NCI-H146 (cell line): ENCODE results near the gene DYNLRB2.

Experiments used
- DNase-seq: peaks from one replicate; lab custom pipeline; 2025; lab: John Stamatoyannopoulos, UW

DYNLRB2 gene

DNA sequence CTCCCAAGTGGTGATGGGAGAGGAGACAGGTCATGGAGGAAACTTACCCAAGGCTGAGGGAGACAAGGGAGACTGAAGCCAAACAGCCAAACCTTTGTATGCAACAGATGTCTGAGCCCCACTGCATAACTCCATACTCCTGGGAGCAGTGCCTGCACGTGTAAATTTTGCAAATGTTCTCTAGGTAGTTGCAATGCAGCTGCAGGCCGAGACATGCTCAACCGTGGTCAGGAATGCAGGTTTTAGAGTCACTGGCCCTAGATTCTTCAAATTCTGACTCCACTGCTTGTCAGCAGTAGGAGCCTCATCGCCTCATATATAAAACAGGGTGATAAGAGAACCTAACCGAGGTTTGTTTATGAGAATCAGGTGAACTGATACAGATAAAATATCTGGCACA is 11.5 kb downstream of the DYNLRB2 start:
- no peak for DNase-seq

DNA sequence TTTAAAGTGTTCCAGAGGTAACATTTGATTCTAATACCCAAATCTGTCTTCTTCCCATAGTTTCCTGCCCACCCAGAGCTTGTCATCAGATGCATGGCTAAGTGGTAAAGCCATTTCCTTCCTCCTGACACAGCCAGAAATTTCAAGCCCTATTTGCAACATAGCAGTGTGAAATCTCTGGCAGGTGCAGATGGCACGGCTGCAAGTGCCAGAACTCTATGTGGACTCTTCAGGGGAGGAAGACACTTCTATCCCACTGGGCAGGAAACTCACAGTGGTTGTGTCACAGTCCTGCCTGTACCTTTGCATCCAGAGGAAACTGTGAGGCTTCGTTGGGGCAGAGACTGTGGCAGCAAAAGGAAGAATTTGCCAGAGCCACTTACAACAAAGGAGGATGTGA is 13.2 kb downstream of the DYNLRB2 start:
- no peak for DNase-seq

DNA sequence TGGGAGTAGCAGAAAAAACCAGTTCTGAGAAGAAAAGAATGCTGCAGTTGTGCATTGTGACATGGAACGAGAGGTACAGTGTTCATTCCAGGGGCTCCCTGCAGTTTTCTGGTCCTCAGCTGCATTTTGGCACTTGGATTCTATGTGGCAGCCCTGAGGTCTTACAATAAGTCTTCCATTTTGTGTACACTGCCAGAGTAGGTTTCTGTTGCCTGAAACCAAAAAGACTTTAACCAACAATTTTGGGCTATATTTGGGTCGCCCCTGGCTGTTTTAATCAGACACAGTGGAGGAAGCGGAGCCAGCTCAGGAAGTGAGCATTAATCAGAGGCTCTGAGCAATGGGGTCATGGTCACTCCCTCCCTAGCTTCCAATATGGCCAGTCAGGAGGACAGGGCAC is 15.7 kb downstream of the DYNLRB2 start:
- DNase-seq: no peak

DNA sequence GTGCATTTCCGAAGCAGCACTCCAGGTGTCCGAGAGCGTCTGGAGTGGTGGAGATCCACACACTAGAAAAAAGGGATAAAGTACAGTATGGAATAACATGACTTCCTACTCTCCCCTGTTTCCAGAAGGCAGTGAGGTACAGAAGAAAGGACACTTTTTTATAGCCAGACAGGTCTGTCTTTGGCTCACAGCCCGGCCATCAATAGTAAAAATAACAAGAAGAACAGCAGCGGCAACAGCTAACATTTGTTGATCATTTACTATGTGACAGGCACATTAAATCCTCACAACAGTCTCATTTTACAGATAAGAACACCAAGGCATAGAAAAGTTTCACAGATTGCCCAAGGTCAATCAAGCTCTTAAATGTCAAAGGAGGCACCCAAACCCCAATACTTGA is 16.2 kb downstream of the DYNLRB2 start:
- DNase-seq: no peak

DNA sequence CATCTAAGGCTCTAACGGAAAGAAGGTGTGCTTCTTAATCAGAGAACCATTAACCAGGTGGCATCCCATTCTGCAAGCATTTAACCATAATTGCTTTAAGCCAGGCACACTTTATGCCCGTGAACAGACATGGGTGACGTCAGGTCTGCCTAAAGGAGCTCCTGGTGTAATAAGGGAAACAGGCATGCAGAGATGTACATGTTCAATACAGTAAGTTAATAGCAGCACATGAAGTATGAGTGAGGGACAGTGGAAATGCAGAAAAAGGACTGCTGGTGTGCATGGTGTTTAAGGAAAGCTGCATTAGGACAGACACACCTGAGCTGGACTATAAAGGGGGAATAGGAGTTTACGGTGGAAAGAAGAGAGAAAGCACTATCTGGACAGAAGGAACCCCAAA is 18.6 kb downstream of the DYNLRB2 start:
- no peak for DNase-seq

DNA sequence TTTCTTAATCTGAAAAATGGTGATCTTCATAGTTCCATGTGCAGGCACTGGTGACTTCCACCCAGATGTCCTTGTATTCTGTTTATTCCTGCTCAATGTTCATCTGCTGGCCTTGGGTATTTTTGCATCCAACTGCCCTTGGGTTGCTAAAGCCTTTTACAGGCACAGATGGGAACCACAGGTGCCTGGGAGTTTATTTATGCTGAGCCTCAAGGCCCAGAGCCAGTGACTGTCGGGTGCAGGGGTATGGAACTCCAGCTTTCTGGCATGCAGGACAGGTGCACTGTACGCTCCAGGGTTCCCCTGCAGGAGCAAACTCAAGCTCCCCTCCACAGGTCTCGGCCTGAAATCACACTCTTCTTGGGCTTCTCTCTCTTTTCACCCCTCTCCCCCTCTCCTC is 22.3 kb downstream of the DYNLRB2 start:
- no peak for DNase-seq

DNA sequence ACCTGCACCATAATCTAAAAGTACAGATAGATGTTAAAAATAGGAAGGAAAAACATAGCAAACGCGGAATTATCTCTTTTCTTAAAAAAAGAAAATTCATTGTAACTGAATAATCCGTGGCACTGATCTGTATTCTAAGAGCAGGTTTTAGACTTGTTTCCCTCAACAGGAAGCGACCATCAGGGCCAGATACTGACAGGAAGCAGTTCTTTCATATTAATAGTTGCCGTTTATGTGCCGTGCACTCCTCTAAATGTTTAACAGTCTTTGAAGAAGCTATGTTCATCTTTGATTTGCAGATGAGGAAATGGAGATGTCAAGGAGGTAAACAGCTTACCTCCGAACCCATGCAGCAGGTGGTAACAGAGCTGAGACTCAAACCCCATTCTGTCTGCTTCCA is 23.6 kb downstream of the DYNLRB2 start:
- no peak for DNase-seq

DNA sequence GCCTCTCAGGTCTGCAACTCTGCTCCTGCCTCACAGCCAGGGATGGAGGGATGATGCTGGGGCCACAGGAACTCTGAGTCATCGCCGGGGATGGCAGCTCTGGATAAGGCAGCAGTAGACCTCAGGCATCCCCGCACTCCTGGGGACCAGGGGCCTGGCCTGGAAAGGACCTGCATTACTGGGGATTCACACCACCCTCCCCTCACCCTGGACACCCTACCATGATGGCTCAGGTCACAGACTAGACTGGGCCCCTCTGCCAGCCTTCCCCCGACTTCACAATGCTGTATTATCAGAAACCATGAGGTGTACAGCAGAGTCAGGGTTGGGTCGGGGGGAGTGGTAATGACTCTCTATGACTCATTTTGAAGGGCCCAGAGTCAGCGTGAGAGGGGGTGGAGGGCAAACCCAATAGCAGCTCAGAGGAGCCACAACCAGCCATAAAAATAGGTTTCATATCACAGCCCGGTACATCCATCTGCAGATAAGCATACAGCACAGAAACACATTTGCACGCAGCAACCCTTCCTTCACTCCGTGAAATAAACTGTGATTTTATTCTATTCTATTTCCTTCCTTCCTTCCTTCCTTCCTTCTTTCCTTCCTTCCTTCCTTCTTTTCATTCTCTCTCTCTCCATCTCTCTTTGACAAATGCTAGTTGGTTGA is 28.8 kb downstream of the DYNLRB2 start:
- no peak for DNase-seq

DNA sequence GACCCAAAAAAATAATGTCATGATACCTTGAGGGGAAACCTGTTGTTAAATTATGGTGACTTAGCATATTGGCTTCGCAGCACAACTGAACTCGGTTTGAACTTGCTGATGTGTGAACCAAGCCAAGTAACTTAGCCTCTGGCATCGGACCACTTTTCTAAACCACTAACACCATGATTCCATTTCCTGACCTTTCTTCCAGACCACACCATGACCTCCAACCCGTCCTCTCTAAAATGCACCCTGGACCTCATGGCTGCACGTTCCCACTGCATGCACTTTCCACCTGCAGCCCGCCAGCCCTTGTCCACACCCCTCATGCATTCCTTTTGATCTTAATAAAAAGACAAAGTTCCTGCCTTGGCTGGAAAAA is 29.3 kb downstream of the DYNLRB2 start:
- DNase-seq: no peak

DNA sequence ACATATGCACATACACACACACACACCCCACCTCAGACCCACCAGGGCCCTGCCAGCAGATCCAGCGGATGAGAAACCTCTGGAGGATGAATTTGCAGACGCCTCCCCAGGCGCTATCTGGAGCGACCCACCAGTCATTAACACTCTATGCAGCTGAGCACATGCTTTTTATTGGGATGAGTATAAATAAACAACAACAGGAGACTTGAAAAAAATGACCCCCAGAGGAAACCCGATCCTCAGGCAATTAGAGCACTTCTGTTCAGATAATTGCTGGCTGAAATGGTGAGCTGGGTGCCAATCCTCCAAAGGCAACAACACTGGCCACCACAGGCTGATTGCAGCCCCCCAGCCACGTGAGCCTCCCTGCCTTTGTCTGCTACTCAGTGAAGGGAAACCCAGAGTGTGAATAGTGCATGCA is 32.9 kb downstream of the DYNLRB2 start:
- DNase-seq: no peak

DNA sequence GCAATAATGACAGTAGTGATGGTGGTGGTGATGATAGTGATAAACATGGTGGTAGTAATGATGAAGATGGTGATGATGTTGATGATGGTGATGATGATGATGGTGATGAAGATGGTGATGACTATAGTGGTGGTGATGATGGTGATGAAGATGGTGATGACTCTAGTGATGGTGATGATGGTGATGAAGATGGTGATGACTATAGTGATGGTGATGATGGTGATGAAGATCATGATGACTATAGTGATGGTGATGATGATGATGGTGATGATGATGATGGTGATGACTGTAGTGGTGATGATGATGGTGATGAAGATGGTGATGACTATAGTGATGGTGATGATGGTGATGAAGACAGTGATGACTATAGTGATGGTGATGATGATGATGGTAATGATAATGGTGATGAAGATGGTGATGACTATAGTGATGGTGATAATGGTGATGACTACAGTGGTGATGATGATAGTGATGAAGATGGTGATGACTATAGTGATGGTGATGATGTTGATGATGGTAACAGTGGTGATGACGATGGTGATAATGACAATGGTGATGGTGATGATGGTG is 35.6 kb downstream of the DYNLRB2 start:
- DNase-seq: no peak

DNA sequence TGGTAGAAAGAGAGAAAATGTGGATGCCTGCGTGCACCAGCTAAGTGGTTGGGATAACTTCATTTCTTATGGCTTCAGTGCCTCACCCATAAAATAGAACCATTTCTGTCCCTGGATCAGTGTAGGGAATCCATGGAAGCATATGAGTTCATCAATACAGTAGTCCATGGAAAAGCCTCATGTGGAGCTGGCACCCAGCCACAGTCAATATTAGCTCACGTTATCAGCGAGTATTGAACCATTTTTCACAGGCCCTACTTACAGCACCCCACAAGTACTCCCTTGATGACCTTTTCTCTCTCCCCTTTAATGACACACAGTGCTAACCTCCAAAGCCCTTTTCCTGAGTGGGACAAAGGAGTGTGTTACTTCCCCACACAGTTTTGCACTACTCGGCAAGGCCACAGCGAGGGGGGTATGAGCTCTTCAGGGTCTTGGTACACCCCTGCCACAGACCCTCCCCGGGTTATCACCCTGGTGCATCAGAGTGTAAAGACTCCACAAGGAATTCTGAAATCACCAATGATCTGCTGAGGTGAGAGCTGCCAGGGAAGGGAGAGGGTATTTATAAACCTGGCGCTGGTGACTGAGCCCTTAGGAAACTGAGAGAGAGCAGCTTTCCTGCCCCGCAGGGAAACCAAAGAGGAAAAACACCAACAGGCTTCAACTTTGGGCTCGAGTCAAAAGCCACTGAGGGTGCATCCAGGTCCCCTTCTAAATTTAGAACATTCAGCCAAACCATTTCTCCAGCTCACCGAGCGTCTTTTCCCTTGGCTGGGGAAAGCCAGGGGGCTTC is 36.9 kb downstream of the DYNLRB2 start:
- no peak for DNase-seq

DNA sequence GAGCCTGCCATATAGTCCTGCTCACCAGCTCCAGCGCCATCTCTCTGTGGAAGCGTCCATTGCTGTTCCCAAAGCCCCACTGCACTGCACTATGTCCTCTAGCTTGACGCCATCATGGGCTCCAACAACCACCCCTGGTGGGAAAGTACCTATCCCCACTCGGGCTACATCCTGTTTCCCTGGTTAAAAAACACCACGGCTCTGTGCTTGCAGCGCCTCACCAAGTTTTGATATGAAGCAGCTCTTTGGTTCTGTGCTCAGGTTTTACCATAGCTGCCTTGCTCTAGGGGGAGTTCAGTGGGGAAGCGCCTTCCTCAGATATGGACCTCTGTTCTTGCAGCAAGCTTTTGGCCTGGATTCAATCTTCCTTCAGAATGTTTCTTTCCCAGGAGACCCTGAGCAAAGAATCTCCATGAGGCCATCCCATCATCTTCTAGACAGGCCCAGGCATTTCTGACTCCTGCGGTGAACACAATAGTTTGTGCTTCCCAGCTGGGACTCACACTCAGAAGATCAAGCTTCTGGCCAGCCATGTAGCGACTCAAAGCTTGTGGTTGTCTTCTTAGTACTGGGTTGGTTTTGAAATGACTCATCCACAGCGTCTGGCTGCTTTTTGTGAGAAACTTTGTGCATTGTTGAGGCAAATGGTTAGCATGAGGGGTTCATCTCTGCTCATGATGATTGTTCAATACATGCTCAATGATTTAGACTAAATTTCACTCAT is 39.5 kb downstream of the DYNLRB2 start:
- DNase-seq: no peak

DNA sequence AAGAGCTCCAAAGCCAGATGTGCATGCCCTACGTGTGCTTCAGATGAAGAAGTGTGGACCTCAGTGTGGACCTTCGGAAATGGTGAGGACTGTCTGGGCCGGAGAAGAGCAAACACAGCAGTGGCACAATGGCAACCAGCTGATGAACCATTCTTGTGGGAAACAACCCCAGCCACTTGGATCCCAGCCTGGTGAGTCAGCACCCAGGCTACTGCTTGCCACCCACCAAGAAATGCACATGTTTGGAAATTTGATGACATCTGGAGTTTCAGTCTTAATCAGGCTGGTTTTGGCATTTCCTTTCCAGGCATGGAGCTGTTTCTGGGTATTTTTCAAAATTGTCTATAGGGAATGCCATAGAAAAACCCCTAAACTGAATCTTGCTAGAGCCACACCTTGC is 42.7 kb downstream of the DYNLRB2 start:
- no peak for DNase-seq

DNA sequence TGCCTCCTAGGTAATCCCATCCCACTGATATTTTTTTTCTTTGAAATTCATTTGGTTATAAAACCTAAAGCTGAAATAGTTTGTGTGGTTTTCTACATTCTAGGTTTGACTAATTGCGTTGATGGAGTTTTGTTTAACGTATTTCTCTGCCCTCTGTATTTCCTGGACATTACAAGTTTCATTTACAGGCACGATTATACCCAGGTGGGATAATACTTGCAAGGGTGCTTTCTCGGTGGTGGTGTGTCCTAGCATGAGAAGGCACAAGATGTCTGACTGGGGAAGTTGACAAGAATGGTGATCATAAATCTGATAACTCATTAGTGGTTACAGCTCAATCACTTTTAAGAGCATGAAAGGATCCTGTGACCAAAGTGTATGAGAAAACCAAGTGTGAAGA is 45.0 kb downstream of the DYNLRB2 start:
- DNase-seq: no peak

DNA sequence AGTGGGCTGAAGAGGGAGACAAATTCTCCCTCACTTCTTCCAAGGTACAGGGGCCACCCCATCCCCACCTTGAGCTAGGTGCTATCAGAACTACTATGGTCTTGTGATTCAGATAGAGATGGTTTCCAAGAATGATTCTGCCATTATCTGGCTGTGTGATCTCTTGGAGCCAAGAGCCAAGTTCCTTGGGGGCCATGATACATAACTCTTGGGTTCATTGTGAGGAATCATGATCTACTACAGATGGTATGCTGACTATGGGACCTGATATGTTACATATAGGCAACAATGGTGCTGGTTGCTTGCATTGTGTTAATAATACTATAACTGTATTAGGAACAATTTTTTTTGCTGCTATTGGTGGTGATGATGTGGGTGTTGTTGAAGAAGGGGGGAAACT is 45.7 kb downstream of the DYNLRB2 start:
- DNase-seq: no peak

DNA sequence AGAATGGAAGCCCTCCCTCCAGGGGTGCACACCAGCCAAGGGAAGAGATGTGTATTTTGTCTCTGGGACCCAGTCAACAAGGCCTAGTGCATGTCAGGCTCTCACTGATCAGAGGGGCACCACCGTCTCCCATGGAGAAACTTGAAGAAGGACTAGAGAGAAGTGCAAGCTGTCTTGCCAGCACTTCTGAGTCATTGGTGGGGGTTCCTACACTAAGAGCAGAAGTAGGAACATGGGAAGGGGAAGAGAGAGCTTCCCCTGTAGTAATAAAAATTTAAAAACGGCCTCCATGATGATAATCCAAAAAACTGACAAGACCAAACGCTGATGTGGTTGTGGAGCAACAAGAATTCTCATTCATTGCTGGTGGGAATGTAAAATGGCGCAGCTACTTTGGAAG is 46.3 kb downstream of the DYNLRB2 start:
- no peak for DNase-seq

DNA sequence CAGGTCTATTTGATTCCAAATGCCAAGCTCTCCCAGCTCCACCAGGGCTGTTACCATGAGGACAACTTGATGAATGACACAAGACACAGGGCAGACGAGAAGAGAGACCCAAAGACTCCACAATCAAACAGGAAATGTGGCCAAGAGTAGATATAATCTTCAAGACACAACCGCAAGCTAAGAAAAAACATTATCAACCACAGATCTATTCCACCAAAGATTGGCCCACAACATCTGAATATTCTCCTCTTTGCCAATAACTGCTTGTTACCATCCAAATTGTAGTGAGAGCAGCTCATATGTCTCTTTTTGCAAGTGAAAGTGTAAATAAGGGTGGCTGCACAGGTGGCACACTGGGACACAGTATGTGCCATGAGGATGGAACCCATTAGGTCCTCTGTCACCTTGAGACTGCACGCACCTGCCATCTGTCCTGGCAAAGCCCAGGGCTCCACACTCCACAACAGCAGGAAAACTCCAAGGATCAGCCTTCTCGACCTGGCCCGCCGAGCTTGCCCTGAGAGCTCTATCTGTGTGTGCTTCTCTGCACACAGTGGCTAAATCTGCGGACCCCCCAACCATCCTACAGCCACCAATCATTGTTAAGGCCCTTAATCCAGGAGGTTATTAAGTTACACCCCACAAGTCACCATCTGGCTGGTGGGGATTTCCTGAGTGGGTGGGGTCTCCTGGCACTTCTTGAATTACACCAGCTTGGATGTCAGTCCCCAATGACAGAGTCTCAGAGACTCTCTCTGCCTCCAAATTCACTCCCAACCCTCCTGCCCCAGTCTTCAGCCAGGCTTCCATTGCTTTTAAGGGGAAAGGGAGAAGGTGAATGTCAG is 50.5 kb downstream of the DYNLRB2 start:
- DNase-seq: no peak

DNA sequence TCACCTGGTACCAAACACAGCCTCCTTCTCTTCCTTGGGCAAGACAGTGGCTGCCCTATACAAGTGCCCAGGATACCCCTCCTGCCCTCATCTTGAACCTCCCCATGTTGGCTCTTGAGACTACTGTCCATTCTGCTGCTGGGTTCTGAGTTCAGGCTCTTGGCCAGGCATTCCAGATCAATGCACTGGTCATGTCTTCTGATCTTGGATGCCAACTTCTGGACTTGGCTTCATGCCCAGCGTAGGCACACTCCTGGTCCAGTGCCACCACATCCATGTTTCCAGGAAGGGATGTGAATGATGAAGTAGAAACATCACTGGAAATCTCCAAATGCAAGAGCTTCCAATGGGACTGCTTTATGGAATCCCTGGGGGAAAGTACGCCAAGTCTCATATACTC is 51.5 kb downstream of the DYNLRB2 start:
- DNase-seq: no peak

DNA sequence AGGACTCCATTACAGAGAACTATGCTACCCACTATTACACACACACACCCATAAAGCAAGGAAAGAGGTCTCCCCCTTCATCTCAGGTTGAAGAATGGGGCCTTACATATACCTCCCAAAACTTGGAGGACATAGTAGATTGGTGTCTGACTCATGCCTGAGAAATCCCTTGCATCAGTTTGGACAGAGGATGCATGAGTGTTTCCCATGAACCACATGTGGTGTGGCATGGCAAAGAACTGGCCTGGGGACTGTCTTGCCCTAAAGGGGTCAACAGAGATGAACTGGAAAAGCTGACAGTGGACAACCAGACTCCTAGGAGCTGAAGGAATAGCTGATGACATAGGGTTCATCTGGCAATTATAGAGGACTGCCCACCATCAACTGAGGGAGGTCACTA is 54.0 kb downstream of the DYNLRB2 start:
- DNase-seq: no peak

DNA sequence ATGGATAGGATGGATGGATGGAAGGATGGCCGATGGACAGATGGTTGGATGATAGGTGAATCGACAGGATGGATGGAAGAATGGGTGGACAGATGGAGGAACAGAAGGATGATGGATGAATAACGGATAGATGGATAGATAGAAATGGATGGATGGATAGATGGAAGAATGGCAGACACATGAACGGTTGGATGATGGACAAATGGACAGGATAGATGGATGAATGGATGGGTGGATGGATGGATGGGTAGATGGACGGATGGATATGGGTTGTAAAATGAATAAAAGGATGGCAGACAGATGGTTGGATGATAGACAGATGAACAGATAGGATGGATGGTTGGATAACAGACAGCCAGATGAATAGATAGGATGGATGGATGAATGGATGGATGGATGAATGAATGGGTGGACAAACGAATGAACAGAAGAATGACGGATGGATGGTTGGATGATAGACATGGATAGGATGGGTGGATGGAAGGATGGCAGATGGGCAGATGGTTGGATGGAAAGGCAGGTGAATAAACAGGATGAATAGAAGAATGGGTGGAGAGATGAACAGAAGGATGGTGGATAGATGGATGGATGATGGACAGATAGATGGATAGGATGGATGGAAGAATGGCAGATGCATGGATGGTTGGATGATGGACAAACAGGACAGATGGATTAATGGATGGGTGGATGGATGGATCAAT is 55.9 kb downstream of the DYNLRB2 start:
- DNase-seq: no peak
